Measurements from ENCODE around the gene SIMC1.
A peak's percentile ranks its signal among the peaks of the same experiment; 100 is the strongest.

SIMC1 gene

GRCh38 chr5:176317534-176318374 is 79.5 kb downstream of the SIMC1 start:
- no peak for DNase-seq

- no peak for DNase-seq
These were observed 81.8 kb downstream of the SIMC1 start for GRCh38 chr5:176319827-176320554.

GRCh38 chr5:176320577-176320976 is 82.4 kb downstream of the SIMC1 start:
- no peak for DNase-seq

GRCh38 chr5:176334031-176334770 is 96.0 kb downstream of the SIMC1 start:
- no peak for DNase-seq

- DNase-seq = no peak
These were observed 99.7 kb downstream of the SIMC1 start for GRCh38 chr5:176337913-176338312.

GRCh38 chr5:176339304-176339703 is 101.1 kb downstream of the SIMC1 start:
- DNase-seq = no peak

- DNase-seq = no peak
These were observed 103.3 kb downstream of the SIMC1 start for GRCh38 chr5:176341325-176342157.

GRCh38 chr5:176342158-176342483 is 103.9 kb downstream of the SIMC1 start:
- no peak for DNase-seq

- no peak for DNase-seq
These were observed 104.7 kb downstream of the SIMC1 start for GRCh38 chr5:176342766-176343458.

- DNase-seq = no peak
These were observed 112.2 kb downstream of the SIMC1 start for GRCh38 chr5:176350416-176350815.

- DNase-seq = no peak
These were observed 114.1 kb downstream of the SIMC1 start for GRCh38 chr5:176352116-176352878.

GRCh38 chr5:176353533-176353932 is 115.3 kb downstream of the SIMC1 start:
- no peak for DNase-seq

- peak in 1 of 2 experiments; percentile 55 for DNase-seq
These were observed 117.4 kb downstream of the SIMC1 start for GRCh38 chr5:176355400-176356178.

- no peak for DNase-seq
These were observed 117.9 kb downstream of the SIMC1 start for GRCh38 chr5:176356179-176356566.

- no peak for DNase-seq
These were observed 121.4 kb downstream of the SIMC1 start for GRCh38 chr5:176359658-176360057.

GRCh38 chr5:176360894-176361436 is 122.7 kb downstream of the SIMC1 start:
- DNase-seq = no peak

- peak; percentile 62 to 64 for DNase-seq
These were observed 123.4 kb downstream of the SIMC1 start, which contains the start of gene KIAA1191 for GRCh38 chr5:176361437-176362232. TSS of gene KIAA1191 (minus strand) at chr5:176361764. CDS start at chr5:176359508, 2,256 bp downstream.

- no peak for DNase-seq
These were observed 123.9 kb downstream of the SIMC1 start for GRCh38 chr5:176362233-176362490.

GRCh38 chr5:176364765-176365350 is 126.6 kb downstream of the SIMC1 start:
- no peak for DNase-seq

Measured in NCI-H187 (cell line).